Natural killer cell (primary cell): ENCODE results near the gene GGT5. TPM values are rescaled to one million over a fixed set of nuclear protein-coding genes. Genes with fewer than 3 reads are reported as not detected.
"Not testable (repeated sequence)": the region's sequence is repeated elsewhere in the genome, so short reads cannot be mapped to it uniquely, and the experiment has no call there.

ENCODE experiments used
- ATAC-seq, 3 donors: fragments of 150-1000 bp in 2 of 3; fragments of 200-7000 bp in 1 of 3; cut with Tn5 transposase; 1 replicate in 1 of 3; 2 replicates in 2 of 3; pipeline ENCODE4 v1.10.0; 2021; ENCODE audit warnings: mild to moderate bottlenecking in 2 of 3, moderate library complexity in 2 of 3
- DNase-seq, 2 donors: peaks; one replicate each; pipeline versions ENCODE4 v3.0.0 to v3.0.0-alpha.2; 2013 to 2021; ENCODE audit warnings: mixed read lengths in 1 of 2
- H3K27ac ChIP-seq: one replicate; pipeline ENCODE4 v1.5.1; 2013; ENCODE audit warnings: mild to moderate bottlenecking, low read length
- H3K27me3 ChIP-seq: one replicate; pipeline ENCODE4 v1.6.1; 2013; ENCODE audit warnings: low read length; ENCODE audit not compliant: control insufficient read depth, insufficient read depth
- H3K36me3 ChIP-seq: one replicate; pipeline ENCODE4 v1.6.1; 2013; ENCODE audit warnings: low read length; ENCODE audit not compliant: control insufficient read depth, insufficient read depth
- H3K4me1 ChIP-seq: one replicate; pipeline ENCODE4 v1.6.1; 2013; ENCODE audit warnings: low read length; ENCODE audit not compliant: control insufficient read depth, insufficient read depth
- H3K4me3 ChIP-seq: one replicate; pipeline ENCODE4 v1.5.1; 2013; ENCODE audit warnings: low read length
- H3K9me3 ChIP-seq: one replicate; pipeline ENCODE4 v1.6.1; 2013; ENCODE audit warnings: low read length; ENCODE audit not compliant: control insufficient read depth, insufficient read depth
- H3K27ac Mint-ChIP-seq, 2 donors: one replicate each; pipeline ENCODE4 v1.8.0; 2022; ENCODE audit warnings: mild to moderate bottlenecking in 2 of 2, mixed read lengths in 2 of 2, moderate library complexity in 1 of 2
- H3K27me3 Mint-ChIP-seq, 2 donors: one replicate each; pipeline ENCODE4 v1.8.0; 2022; ENCODE audit warnings: low read depth in 2 of 2, mixed read lengths in 2 of 2
- H3K36me3 Mint-ChIP-seq: one replicate; pipeline ENCODE4 v1.8.0; 2022; ENCODE audit warnings: mixed read lengths
- H3K4me1 Mint-ChIP-seq, 2 donors: one replicate each; pipeline ENCODE4 v1.8.0; 2022; ENCODE audit warnings: mixed read lengths in 2 of 2
- H3K4me3 Mint-ChIP-seq: one replicate; pipeline ENCODE4 v1.8.0; 2022; ENCODE audit warnings: mild to moderate bottlenecking, moderate library complexity, mixed read lengths
- H3K9me3 Mint-ChIP-seq, 2 donors: one replicate each; pipeline ENCODE4 v1.8.0; 2022; ENCODE audit warnings: mixed read lengths in 2 of 2
- CTCF ChIP-seq: fragments of 200-600 bp; IDR thresholded peaks from one replicate; pipeline ENCODE4 v1.8.0; 2022; ENCODE audit warnings: antibody characterized with exemption
- WGBS: methylation state at CpG from one replicate; pipeline ENCODE4 v1.1.7; 2013; ENCODE audit warnings: missing lambda C conversion rate; ENCODE audit not compliant: insufficient coverage; 5-methylcytosine and 5-hydroxymethylcytosine counted together
- intact Hi-C: fragments of 100-400 bp; cut with micrococcal nuclease; formaldehyde crosslinking; loops from one replicate; pipeline ENCODE4 v1.14.2; 2022
- total RNA-seq, 4 donors: library from RNA; stranded (reverse); fragments of 120-200 nt in 1 of 4; gene quantifications; one replicate each; pipeline versions ENCODE4 v1.2.3 to v1.2.4, GENCODE V29; 2013 to 2022

GGT5 gene, protein sequence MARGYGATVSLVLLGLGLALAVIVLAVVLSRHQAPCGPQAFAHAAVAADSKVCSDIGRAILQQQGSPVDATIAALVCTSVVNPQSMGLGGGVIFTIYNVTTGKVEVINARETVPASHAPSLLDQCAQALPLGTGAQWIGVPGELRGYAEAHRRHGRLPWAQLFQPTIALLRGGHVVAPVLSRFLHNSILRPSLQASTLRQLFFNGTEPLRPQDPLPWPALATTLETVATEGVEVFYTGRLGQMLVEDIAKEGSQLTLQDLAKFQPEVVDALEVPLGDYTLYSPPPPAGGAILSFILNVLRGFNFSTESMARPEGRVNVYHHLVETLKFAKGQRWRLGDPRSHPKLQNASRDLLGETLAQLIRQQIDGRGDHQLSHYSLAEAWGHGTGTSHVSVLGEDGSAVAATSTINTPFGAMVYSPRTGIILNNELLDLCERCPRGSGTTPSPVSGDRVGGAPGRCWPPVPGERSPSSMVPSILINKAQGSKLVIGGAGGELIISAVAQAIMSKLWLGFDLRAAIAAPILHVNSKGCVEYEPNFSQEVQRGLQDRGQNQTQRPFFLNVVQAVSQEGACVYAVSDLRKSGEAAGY
- not detected for total RNA-seq
- not detected for total RNA-seq (2013)

DNA sequence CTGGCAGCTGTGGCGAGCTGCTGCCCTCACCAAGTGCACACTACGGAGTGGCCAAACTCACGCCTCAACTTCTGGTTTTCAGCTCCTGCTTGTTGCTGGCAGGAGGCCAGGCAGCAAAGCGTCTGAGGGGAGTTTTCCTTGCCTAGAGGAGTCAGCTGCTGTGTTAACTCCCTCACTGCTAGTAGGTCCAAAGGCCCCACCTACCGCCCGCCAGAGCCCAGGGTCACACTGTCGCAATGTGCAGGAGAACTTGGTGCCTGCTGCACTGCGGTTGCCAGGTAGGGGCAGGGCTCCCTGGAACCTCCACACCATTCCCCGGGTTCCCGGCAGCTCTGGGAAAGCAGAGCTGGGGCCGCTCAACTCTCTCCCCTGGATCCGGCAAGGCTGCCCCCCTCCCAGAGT is at the start of gene GGT5:
Gene GGT5 (minus strand): TSS at position 53 of the 402 bp plus-strand sequence. CDS start 357 bp downstream, outside the sequence.
- H3K36me3 Mint-ChIP-seq, H3K9me3 ChIP-seq, intact Hi-C loops, DNase-seq, H3K27me3 ChIP-seq, H3K4me3 Mint-ChIP-seq, ATAC-seq, H3K9me3 Mint-ChIP-seq, H3K27ac ChIP-seq, H3K4me3 ChIP-seq, H3K27me3 Mint-ChIP-seq, H3K36me3 ChIP-seq: not testable (repeated sequence)
- Mint-ChIP-seq H3K4me1 (peaks cover 14 to 25% of the 10 kb centered on the region in 2 donors), H3K27ac (peak within 1 kb of the TSS in 1 of 2 donors; percentile 19)
- H3K4me1 ChIP-seq, result peaks cover 25% of the 10 kb centered on the region
- 59% methylated on average over 11 of the region's 12 CpGs for WGBS

- H3K4me3 ChIP-seq, H3K36me3 Mint-ChIP-seq, H3K27me3 Mint-ChIP-seq, H3K9me3 ChIP-seq, DNase-seq, intact Hi-C loops, H3K9me3 Mint-ChIP-seq, H3K4me3 Mint-ChIP-seq, H3K27me3 ChIP-seq, H3K4me1 ChIP-seq, H3K36me3 ChIP-seq, ATAC-seq, H3K27ac ChIP-seq: not testable (repeated sequence)
- WGBS, result no CpG with 5 or more reads among the region's 3 CpGs
- Mint-ChIP-seq H3K4me1 (peaks cover 30 to 44% of the 10 kb centered on the region in 2 donors), H3K27ac (peak overlapping the region in 1 of 2 donors; percentile 30)
These were observed 47.4 kb upstream of the GGT5 start for GRCh38 chr22:24292202-24292830.

DNA sequence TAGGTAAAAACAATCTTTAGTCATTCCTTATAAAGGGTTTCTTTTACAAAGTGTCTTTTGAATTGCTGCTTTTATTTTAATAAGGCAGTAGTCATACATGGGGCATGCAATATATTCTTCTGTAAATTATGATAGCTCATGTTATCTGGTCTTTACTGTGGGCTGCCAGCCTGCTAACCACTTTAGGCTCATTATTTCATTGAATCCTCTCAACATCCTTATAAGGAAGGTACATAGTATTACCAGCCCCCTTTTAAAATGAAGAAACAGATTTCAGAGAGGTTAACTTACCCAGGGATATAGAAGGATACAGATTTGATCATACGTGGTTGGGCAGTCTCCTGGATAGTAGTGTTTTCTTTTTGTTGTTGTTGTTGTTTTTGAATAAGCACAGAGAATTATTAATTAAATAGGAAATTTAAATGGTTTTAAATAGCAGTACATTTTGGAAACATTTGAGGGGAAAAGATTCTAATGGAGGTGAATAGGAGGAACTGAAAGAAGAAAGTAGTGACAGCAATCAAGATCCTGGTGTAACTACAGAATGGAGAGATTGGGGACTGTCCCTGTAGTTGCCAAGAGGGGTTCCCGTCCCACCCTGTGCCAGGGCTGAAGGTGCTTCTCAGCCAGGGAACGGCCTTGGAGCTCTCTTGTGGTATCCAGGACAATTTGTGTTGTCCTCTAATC is 46.8 kb upstream of the GGT5 start:
- no peak for DNase-seq
- H3K4me3 Mint-ChIP-seq, result no peak overlapping the region
- no peak for ATAC-seq
- TF ChIP-seq CTCF, result no peak
- no peaks in the 10 kb centered on the region for H3K27me3 ChIP-seq
- H3K4me1 ChIP-seq, result no peaks in the 10 kb centered on the region
- no peaks in the 10 kb centered on the region for H3K9me3 Mint-ChIP-seq
- no peaks in the 10 kb centered on the region for H3K9me3 ChIP-seq
- no peaks in the 10 kb centered on the region for H3K36me3 ChIP-seq
- intact Hi-C loops, result no loop called here
- H3K4me1 Mint-ChIP-seq, result peaks cover 32 to 48% of the 10 kb centered on the region in 2 donors
- no peaks in the 10 kb centered on the region for H3K36me3 Mint-ChIP-seq
- no peak overlapping the region for H3K4me3 ChIP-seq
- peak overlapping the region in 1 of 2 donors; percentile 30 for H3K27ac Mint-ChIP-seq
- no peaks in the 10 kb centered on the region for H3K27me3 Mint-ChIP-seq
- no peak overlapping the region for H3K27ac ChIP-seq
- 92% methylated on average over 3 of the region's 3 CpGs for WGBS

GRCh38 chr22:24290459-24290858 is 45.6 kb upstream of the GGT5 start:
- no peak for TF ChIP-seq CTCF
- H3K9me3 Mint-ChIP-seq, result no peaks in the 10 kb centered on the region
- intact Hi-C loops, result no loop called here
- ATAC-seq, result no peak
- Histone ChIP-seq H3K4me3 (no peak overlapping the region), H3K27me3 (no peaks in the 10 kb centered on the region), H3K36me3 (no peaks in the 10 kb centered on the region), H3K27ac (no peak overlapping the region), H3K4me1 (peaks cover 4% of the 10 kb centered on the region), H3K9me3 (no peaks in the 10 kb centered on the region)
- no peak for DNase-seq
- H3K27ac Mint-ChIP-seq, result no peak overlapping the region
- H3K36me3 Mint-ChIP-seq, result no peaks in the 10 kb centered on the region
- no peaks in the 10 kb centered on the region for H3K27me3 Mint-ChIP-seq
- peaks cover 38 to 40% of the 10 kb centered on the region in 2 donors for H3K4me1 Mint-ChIP-seq
- H3K4me3 Mint-ChIP-seq, result no peak overlapping the region
